ENCODE measurements around the gene CHST15. TPM values are rescaled to one million over a fixed set of nuclear protein-coding genes. Genes with fewer than 3 reads are reported as not detected.

CHST15 gene
- total and polyA plus RNA-seq, 8 donors: 2.6 to 30.4 (median 14.6) TPM

- H3K27me3 ChIP-seq: no peaks in the 10 kb centered on the region
- H3K4me1 ChIP-seq: peaks cover 13 to 78% (median 37%) of the 10 kb centered on the region in 4 donors
- no peak overlapping the region for H3K4me3 ChIP-seq
- 76 to 89% (median 79%) methylated on average over 6 to 12 of the region's 12 CpGs for WGBS, 5 donors
- H3K9me3 ChIP-seq: no peaks in the 10 kb centered on the region
- no peak for TF ChIP-seq POLR2AphosphoS5 (IDR thresholded peaks at IDR 0.05)
- no peak for TF ChIP-seq EP300 (IDR thresholded peaks at IDR 0.05)
- TF ChIP-seq POLR2A (IDR thresholded peaks at IDR 0.05): no peak
- TF ChIP-seq CTCF (IDR thresholded peaks at IDR 0.05): no peak
- no peak overlapping the region for H3K27ac ChIP-seq
- no peak for DNase-seq
- intact Hi-C loops (cut with DNase I; ENCODE audit: low total_unique reads): no loop called here
- H3K36me3 ChIP-seq: peaks cover 0 to 13% (median 6%) of the 10 kb centered on the region in 4 donors
These were observed 63.8 kb downstream of the CHST15 start for GRCh38 chr10:124029559-124029958.

- TF ChIP-seq POLR2AphosphoS5 (IDR thresholded peaks at IDR 0.05): no peak
- TF ChIP-seq CTCF (IDR thresholded peaks at IDR 0.05): no peak
- no peak for TF ChIP-seq EP300 (IDR thresholded peaks at IDR 0.05)
- no peak for TF ChIP-seq POLR2A (IDR thresholded peaks at IDR 0.05)
- intact Hi-C loops (cut with DNase I; ENCODE audit: low total_unique reads): no loop called here
- Histone ChIP-seq H3K27me3 (no peaks in the 10 kb centered on the region), H3K27ac (no peak overlapping the region), H3K9me3 (no peaks in the 10 kb centered on the region), H3K4me3 (no peak overlapping the region), H3K36me3 (peaks cover 0 to 13% (median 6%) of the 10 kb centered on the region in 4 donors), H3K4me1 (peaks cover 10 to 71% (median 32%) of the 10 kb centered on the region in 4 donors)
- DNase-seq: no peak
- 83 to 91% (median 87%) methylated on average over 13 to 14 of the region's 14 CpGs for WGBS, 5 donors
These were observed 64.5 kb downstream of the CHST15 start for GRCh38 chr10:124028700-124029480.

- no peak for DNase-seq
- peak overlapping the region in 1 of 5 donors; percentile 48 for H3K27ac ChIP-seq
- H3K9me3 ChIP-seq: no peaks in the 10 kb centered on the region
- no peak overlapping the region for H3K4me3 ChIP-seq
- 74 to 89% (median 76%) methylated on average over 9 of the region's 9 CpGs for WGBS, 5 donors
- peaks cover 0 to 59% (median 22%) of the 10 kb centered on the region in 4 donors for H3K4me1 ChIP-seq
- intact Hi-C loops (cut with DNase I; ENCODE audit: low total_unique reads): no loop called here
- H3K27me3 ChIP-seq: no peaks in the 10 kb centered on the region
- peaks cover 0 to 13% (median 6%) of the 10 kb centered on the region in 4 donors for H3K36me3 ChIP-seq
- TF ChIP-seq EP300 (IDR thresholded peaks at IDR 0.05) (no peak), POLR2AphosphoS5 (IDR thresholded peaks at IDR 0.05) (no peak), POLR2A (IDR thresholded peaks at IDR 0.05) (no peak), CTCF (IDR thresholded peaks at IDR 0.05) (no peak)
These were observed 65.7 kb downstream of the CHST15 start for GRCh38 chr10:124027651-124028050.

GRCh38 chr10:124027031-124027611 lies 66.3 kb downstream of the CHST15 start:
- TF ChIP-seq EP300 (IDR thresholded peaks at IDR 0.05): no peak
- TF ChIP-seq POLR2AphosphoS5 (IDR thresholded peaks at IDR 0.05): no peak
- TF ChIP-seq POLR2A (IDR thresholded peaks at IDR 0.05): no peak
- TF ChIP-seq CTCF (IDR thresholded peaks at IDR 0.05): no peak
- Histone ChIP-seq H3K27ac (peak overlapping the region in 1 of 5 donors; percentile 48), H3K4me1 (peaks cover 0 to 53% (median 20%) of the 10 kb centered on the region in 4 donors), H3K4me3 (no peak overlapping the region), H3K36me3 (peaks cover 0 to 13% (median 6%) of the 10 kb centered on the region in 4 donors), H3K27me3 (no peaks in the 10 kb centered on the region), H3K9me3 (no peaks in the 10 kb centered on the region)
- intact Hi-C loops (cut with DNase I; ENCODE audit: low total_unique reads): no loop called here
- WGBS, 5 donors: 71 to 85% (median 78%) methylated on average over 9 to 12 of the region's 12 CpGs
- DNase-seq: no peak
